Endothelial cell of umbilical vein (primary cell): ENCODE results near the gene EPN1. TPM values are rescaled to one million over a fixed set of nuclear protein-coding genes. Genes with fewer than 3 reads are reported as not detected.

ENCODE experiments used
- BruUV-seq: library from RNA; stranded (reverse); fragments of 400-500 nt; replicated peaks from 2 replicates; lab custom pipeline; 2021; lab: Mats Ljungman, UMichigan
- CTCF ChIA-PET: fragments of 300-600, 350-600 bp; sonication (Branson Sonifier 250); formaldehyde crosslinking; loops from one replicate; lab custom pipeline; 2021; ENCODE audit warnings: antibody characterized with exemption, inconsistent platforms; lab: Charles Lee
- POLR2A ChIA-PET: fragments of 300-600, 350-600 bp; sonication (Branson Sonifier 250); formaldehyde crosslinking; loops from one replicate; lab custom pipeline; 2021; ENCODE audit warnings: antibody characterized with exemption, inconsistent platforms; lab: Charles Lee
- DNase-seq: peaks from one replicate; pipeline ENCODE4 v3.0.0-alpha.2; 2011; ENCODE audit warnings: low read depth, low spot score
- FAIRE-seq: peaks from 2 replicates; lab custom pipeline; 2011; peaks lifted over from hg19 to GRCh38; lab: Jason Lieb, UNC
- H2AFZ ChIP-seq: 2 replicates; pipeline ENCODE4 v1.6.0; 2012; ENCODE audit warnings: low read depth, low read length, control low read depth, inconsistent platforms
- H3K27ac ChIP-seq: 2 replicates; pipeline ENCODE4 v1.5.1; 2011; ENCODE audit warnings: low read depth, mild to moderate bottlenecking, control low read depth, low read length, moderate library complexity; ENCODE audit not compliant: insufficient read depth
- H3K27me3 ChIP-seq, 2 experiments: 2 replicates each; pipeline versions ENCODE4 v1.6.0 to v1.6.1; 2011; ENCODE audit warnings: low read length in 2 of 2, mixed read lengths in 1 of 2; ENCODE audit not compliant: control insufficient read depth in 2 of 2, insufficient read depth in 2 of 2
- H3K36me3 ChIP-seq, 2 experiments: 2 replicates in 1 of 2; 3 replicates in 1 of 2; pipeline ENCODE4 v1.5.1; 2011; ENCODE audit warnings: low read length in 2 of 2, mild to moderate bottlenecking in 1 of 2, moderate library complexity in 1 of 2; ENCODE audit not compliant: control insufficient read depth in 2 of 2, insufficient read depth in 2 of 2; ENCODE audit errors: extremely low read depth in 1 of 2
- H3K4me1 ChIP-seq: 3 replicates; pipeline ENCODE4 v1.5.1; 2011; ENCODE audit warnings: mild to moderate bottlenecking, low read length; ENCODE audit not compliant: control insufficient read depth, insufficient read depth; ENCODE audit errors: extremely low read depth
- H3K4me2 ChIP-seq: 2 replicates; pipeline ENCODE4 v1.6.1; 2011; ENCODE audit warnings: low read length, control low read depth, mixed read lengths; ENCODE audit not compliant: insufficient read depth
- H3K4me3 ChIP-seq, 3 experiments: fragments of 200-600 bp in 1 of 3; sonication (generic), shearing (Covaris generic) in 1 of 3; replicated peaks in 1 of 3; 2 replicates each; pipeline ENCODE4 v1.5.1; 2011 to 2016; ENCODE audit warnings: control low read depth in 3 of 3, low read length in 3 of 3, mild to moderate bottlenecking in 2 of 3, inconsistent platforms in 1 of 3, low read depth in 1 of 3, moderate library complexity in 1 of 3; ENCODE audit not compliant: insufficient read depth in 1 of 3
- H3K79me2 ChIP-seq: 2 replicates; pipeline ENCODE4 v1.6.0; 2012; ENCODE audit warnings: low read length, inconsistent platforms; ENCODE audit not compliant: control insufficient read depth, insufficient read depth
- H3K9ac ChIP-seq: replicated peaks from 2 replicates; pipeline ENCODE3; 2011; ENCODE audit warnings: low read length, control low read depth; ENCODE audit not compliant: insufficient read depth; ENCODE audit errors: extremely low read depth
- H3K9me1 ChIP-seq: replicated peaks from 3 replicates; pipeline ENCODE4 v1.6.0; 2011; ENCODE audit warnings: mild to moderate bottlenecking, low read length; ENCODE audit not compliant: control insufficient read depth, insufficient read depth; ENCODE audit errors: extremely low read depth
- H3K9me3 ChIP-seq: replicated peaks from 2 replicates; pipeline ENCODE4 v1.5.1; 2012; ENCODE audit warnings: low read length, inconsistent platforms; ENCODE audit not compliant: control insufficient read depth, insufficient read depth
- H4K20me1 ChIP-seq: replicated peaks from 2 replicates; pipeline ENCODE3; 2011; ENCODE audit warnings: mild to moderate bottlenecking, low read length; ENCODE audit not compliant: control insufficient read depth, insufficient read depth; ENCODE audit errors: extremely low read depth
- CTCF ChIP-seq, 2 donors: IDR thresholded peaks; 1 replicate in 1 of 2; 2 replicates in 1 of 2; pipeline ENCODE4 v1.5.1; 2011; ENCODE audit warnings: low read length in 2 of 2, mild to moderate bottlenecking in 2 of 2, moderate library complexity in 2 of 2, control low read depth in 1 of 2, inconsistent platforms in 1 of 2, low read depth in 1 of 2; ENCODE audit not compliant: insufficient read depth in 1 of 2; ENCODE audit errors: extremely low read depth in 1 of 2
- EZH2 ChIP-seq: IDR thresholded peaks from 2 replicates; pipeline ENCODE4 v1.6.1; 2012; ENCODE audit warnings: borderline replicate concordance, low read depth, mild to moderate bottlenecking, moderate library complexity, low read length, inconsistent platforms; ENCODE audit not compliant: severe bottlenecking
- FOS ChIP-seq: IDR thresholded peaks from 2 replicates; pipeline ENCODE4 v1.6.1; 2011; ENCODE audit warnings: mild to moderate bottlenecking, low read length, moderate library complexity, borderline replicate concordance; ENCODE audit not compliant: insufficient read depth
- GATA2 ChIP-seq: IDR thresholded peaks from 2 replicates; pipeline ENCODE4 v1.7.0; 2011; ENCODE audit warnings: low read depth, mild to moderate bottlenecking, moderate library complexity, mixed read lengths, low read length; ENCODE audit not compliant: insufficient read length, insufficient read depth
- JUN ChIP-seq: IDR thresholded peaks from 2 replicates; pipeline ENCODE4 v1.6.1; 2011; ENCODE audit warnings: borderline replicate concordance, low read depth; ENCODE audit not compliant: insufficient read length, insufficient read depth
- MAX ChIP-seq: IDR thresholded peaks from 2 replicates; pipeline ENCODE4 v1.6.1; 2011; ENCODE audit not compliant: insufficient read depth, insufficient read length
- MYC ChIP-seq: IDR thresholded peaks from one replicate; pipeline ENCODE4 v1.6.1; 2011; ENCODE audit warnings: mild to moderate bottlenecking, low read depth, low read length
- POLR2A ChIP-seq: IDR thresholded peaks from 2 replicates; pipeline ENCODE4 v1.6.1; 2012; ENCODE audit warnings: low read depth, mild to moderate bottlenecking, control low read depth, low read length
- POLR2AphosphoS5 ChIP-seq: IDR thresholded peaks from 2 replicates; pipeline ENCODE4 v1.6.1; 2012; ENCODE audit warnings: low read depth, mild to moderate bottlenecking, control low read depth, low read length, moderate library complexity; ENCODE audit not compliant: insufficient read depth
- dilution Hi-C: fragments of 300-500 bp; cut with MboI; formaldehyde crosslinking; loops from one replicate; pipeline ENCODE4 v1.15.0; 2019; ENCODE audit warnings: low sequenced_read_pairs; ENCODE audit not compliant: extremely low pct_ligation_motif_present
- intact Hi-C: fragments of 100-400 bp; cut with micrococcal nuclease; formaldehyde crosslinking; loops from one replicate; pipeline ENCODE4 v1.10.0; 2022
- polyA plus RNA-seq, 4 experiments: library from polyadenylated mRNA; depleted of rRNA in 3 of 4; stranded (reverse) in 3 of 4; unstranded in 1 of 4; fragments of >200 nt; gene quantifications; 2 replicates each; pipeline versions ENCODE4 v1.2.1 to v1.2.3, GENCODE V29; 2011 to 2012; ENCODE audit warnings: missing spikeins in 1 of 4
- total RNA-seq: library from RNA; stranded (reverse); gene quantifications from 2 replicates; pipeline ENCODE4 v1.2.3, GENCODE V29; 2021

The EPN1 gene
- total and polyA plus RNA-seq, 2 donors (not counting 3 experiments of a cell fraction or from before 2014, with no cell fraction given), result 87.2 to 138 TPM

GRCh38 chr19:55674459-55674840 lies 576 bp upstream of the EPN1 start:
- DNase-seq, result no peak
- no peak overlapping the region for H2AFZ ChIP-seq
- no peaks in the 10 kb centered on the region for H3K9me3 ChIP-seq
- H3K9me1 ChIP-seq, result no peaks in the 10 kb centered on the region
- no peak overlapping the region for H3K9ac ChIP-seq
- POLR2A ChIA-PET, result no interaction called here
- peaks cover 38% of the 10 kb centered on the region for H3K4me1 ChIP-seq
- no peaks in the 10 kb centered on the region for H3K27me3 ChIP-seq
- peaks cover 79% of the 10 kb centered on the region for H3K79me2 ChIP-seq
- peaks cover 20 to 25% of the 10 kb centered on the region in 2 experiments for H3K36me3 ChIP-seq
- H3K4me3 ChIP-seq, result peak overlapping the region in 1 of 3 experiments; percentile 65
- dilution Hi-C loops, result no loop called here
- no TSS peak for BruUV-seq
- CTCF ChIA-PET, result no interaction called here
- FAIRE-seq, result no peak
- H3K4me2 ChIP-seq, result peak overlapping the region; percentile 10
- TF ChIP-seq GATA2 (no peak), POLR2A (no peak), POLR2AphosphoS5 (no peak), MAX (no peak), EZH2 (no peak), FOS (no peak)
- intact Hi-C loops, result no loop called here
- H4K20me1 ChIP-seq, result peaks cover 5% of the 10 kb centered on the region
- H3K27ac ChIP-seq, result peak overlapping the region; percentile 52

GRCh38 chr19:55675661-55676354 lies 782 bp downstream of the EPN1 start:
- Histone ChIP-seq H3K9me1 (no peaks in the 10 kb centered on the region), H3K27me3 (no peaks in the 10 kb centered on the region), H3K4me1 (peaks cover 44% of the 10 kb centered on the region), H3K4me2 (peak overlapping the region; percentile 91), H3K9ac (peak overlapping the region; percentile 75), H4K20me1 (peaks cover 5% of the 10 kb centered on the region), H3K36me3 (peaks cover 13 to 16% of the 10 kb centered on the region in 2 experiments), H2AFZ (no peak overlapping the region), H3K9me3 (no peaks in the 10 kb centered on the region), H3K4me3 (peak overlapping the region; percentile 17 to 65 (median 63)), H3K79me2 (peaks cover 79% of the 10 kb centered on the region), H3K27ac (peak overlapping the region; percentile 68)
- BruUV-seq, result TSS peak; percentile 45
- intact Hi-C loops (loop anchor here (1.0 kb wide), 1 partner anchor 22 kb away; no protein-coding TSS in a partner anchor), dilution Hi-C loops (no loop called here)
- FAIRE-seq, result peak; percentile 79
- ChIA-PET POLR2A (interaction anchor here (0.5 kb wide), 1 partner anchor 182 kb away, joined by 3 read pairs; no protein-coding TSS in a partner anchor), CTCF (interaction anchor here (0.8 to 1.2 kb wide), 3 partner anchors 22 to 134 kb away, joined by 3 to 4 read pairs (median 3); no protein-coding TSS in a partner anchor)
- TF ChIP-seq GATA2 (no peak), MAX (no peak), FOS (no peak), POLR2A (no peak), CTCF (IDR thresholded peaks at IDR 0.05; ENCODE audit: extremely low read depth in 1 of 2, insufficient read depth in 1 of 2, low read depth in 1 of 2, low read length in 2 of 2) (no peak), JUN (no peak), MYC (no peak), EZH2 (no peak), POLR2AphosphoS5 (no peak)
- peak; percentile 29 for DNase-seq
